HCT116 (cell line): ENCODE measurements around the gene CLEC4M.

Experiments used
- ATF3 ChIP-seq: IDR thresholded peaks from 2 replicates; pipeline ENCODE4 v1.6.1; 2012
- CTCF ChIP-seq, 3 experiments: fragments of 200-600 bp in 1 of 3; sonication (generic) in 1 of 3; IDR thresholded peaks in 2 of 3; conservative IDR thresholded peaks in 1 of 3; 2 replicates each; pipeline ENCODE4 v1.5.1; 2012 to 2017; ENCODE audit warnings: low read depth in 2 of 3, low read length in 2 of 3, antibody characterized with exemption in 1 of 3, borderline replicate concordance in 1 of 3, control low read depth in 1 of 3, mild to moderate bottlenecking in 1 of 3, mixed read lengths in 1 of 3, mixed run types in 1 of 3, moderate library complexity in 1 of 3; ENCODE audit not compliant: insufficient read depth in 1 of 3
- EZH2 ChIP-seq: fragments of 200-600 bp; sonication (generic); IDR thresholded peaks from 2 replicates; pipeline ENCODE4 v1.6.1; 2017; ENCODE audit warnings: antibody characterized with exemption, mixed run types
- EZH2phosphoT487 ChIP-seq: fragments of 200-600 bp; IDR thresholded peaks from 2 replicates; pipeline ENCODE4 v1.6.1; 2018; ENCODE audit warnings: antibody characterized with exemption, borderline replicate concordance
- FOSL1 ChIP-seq: IDR thresholded peaks from 2 replicates; pipeline ENCODE4 v1.6.1; 2012; ENCODE audit warnings: low read depth
- JUND ChIP-seq: IDR thresholded peaks from 2 replicates; pipeline ENCODE4 v1.6.1; 2012
- POLR2A ChIP-seq: IDR thresholded peaks from 2 replicates; pipeline ENCODE4 v1.7.0; 2011; ENCODE audit warnings: borderline replicate concordance; ENCODE audit not compliant: insufficient read depth, insufficient read length; ENCODE audit errors: extremely low read depth
- SIN3A ChIP-seq: IDR thresholded peaks from 2 replicates; pipeline ENCODE4 v1.6.1; 2012; ENCODE audit warnings: low read depth
- SP1 ChIP-seq: IDR thresholded peaks from 2 replicates; pipeline ENCODE4 v1.6.1; 2012; ENCODE audit warnings: low read depth
- ZFX ChIP-seq: fragments of 450-650 bp; IDR thresholded peaks from 2 replicates; pipeline ENCODE4 v1.6.1; 2017
- ZNF274 ChIP-seq: fragments of 200-500 bp; sonication (Bioruptor generic); IDR thresholded peaks from 2 replicates; pipeline ENCODE4 v1.6.1; 2014; ENCODE audit warnings: mild to moderate bottlenecking, low read depth, low read length, inconsistent platforms
- TF ChIP-seq, protein P1 (sequence below): IDR thresholded peaks from 2 replicates; pipeline ENCODE4 v1.6.1; 2011; ENCODE audit warnings: mild to moderate bottlenecking, low read length, moderate library complexity; ENCODE audit not compliant: insufficient replicate concordance; ENCODE audit errors: extremely low read depth
- TF ChIP-seq, protein P2 (sequence below): IDR thresholded peaks from 2 replicates; pipeline ENCODE4 v1.6.1; 2012
- TF ChIP-seq, protein P3 (sequence below): IDR thresholded peaks from 2 replicates; pipeline ENCODE4 v1.6.1; 2012; ENCODE audit warnings: low read depth

- no peak for TF ChIP-seq CTCF (IDR thresholded peaks at IDR 0.05 in 2 of 3, conservative IDR thresholded peaks at IDR 0.05 in 1 of 3; ENCODE audit: borderline replicate concordance in 1 of 3, insufficient read depth in 1 of 3, low read depth in 2 of 3, low read length in 2 of 3)
- no peak for TF ChIP-seq SP1
- TF ChIP-seq ZFX = no peak
- TF ChIP-seq POLR2A = no peak
- TF ChIP-seq, protein P1, sequence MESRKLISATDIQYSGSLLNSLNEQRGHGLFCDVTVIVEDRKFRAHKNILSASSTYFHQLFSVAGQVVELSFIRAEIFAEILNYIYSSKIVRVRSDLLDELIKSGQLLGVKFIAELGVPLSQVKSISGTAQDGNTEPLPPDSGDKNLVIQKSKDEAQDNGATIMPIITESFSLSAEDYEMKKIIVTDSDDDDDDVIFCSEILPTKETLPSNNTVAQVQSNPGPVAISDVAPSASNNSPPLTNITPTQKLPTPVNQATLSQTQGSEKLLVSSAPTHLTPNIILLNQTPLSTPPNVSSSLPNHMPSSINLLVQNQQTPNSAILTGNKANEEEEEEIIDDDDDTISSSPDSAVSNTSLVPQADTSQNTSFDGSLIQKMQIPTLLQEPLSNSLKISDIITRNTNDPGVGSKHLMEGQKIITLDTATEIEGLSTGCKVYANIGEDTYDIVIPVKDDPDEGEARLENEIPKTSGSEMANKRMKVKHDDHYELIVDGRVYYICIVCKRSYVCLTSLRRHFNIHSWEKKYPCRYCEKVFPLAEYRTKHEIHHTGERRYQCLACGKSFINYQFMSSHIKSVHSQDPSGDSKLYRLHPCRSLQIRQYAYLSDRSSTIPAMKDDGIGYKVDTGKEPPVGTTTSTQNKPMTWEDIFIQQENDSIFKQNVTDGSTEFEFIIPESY = no peak
- no peak for TF ChIP-seq JUND
- TF ChIP-seq EZH2phosphoT487 = no peak
- no peak for TF ChIP-seq ATF3
- TF ChIP-seq, protein P2, sequence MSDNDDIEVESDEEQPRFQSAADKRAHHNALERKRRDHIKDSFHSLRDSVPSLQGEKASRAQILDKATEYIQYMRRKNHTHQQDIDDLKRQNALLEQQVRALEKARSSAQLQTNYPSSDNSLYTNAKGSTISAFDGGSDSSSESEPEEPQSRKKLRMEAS = no peak
- no peak for TF ChIP-seq SIN3A
- TF ChIP-seq FOSL1 = no peak
- TF ChIP-seq ZNF274 = no peak
- TF ChIP-seq, protein P3, sequence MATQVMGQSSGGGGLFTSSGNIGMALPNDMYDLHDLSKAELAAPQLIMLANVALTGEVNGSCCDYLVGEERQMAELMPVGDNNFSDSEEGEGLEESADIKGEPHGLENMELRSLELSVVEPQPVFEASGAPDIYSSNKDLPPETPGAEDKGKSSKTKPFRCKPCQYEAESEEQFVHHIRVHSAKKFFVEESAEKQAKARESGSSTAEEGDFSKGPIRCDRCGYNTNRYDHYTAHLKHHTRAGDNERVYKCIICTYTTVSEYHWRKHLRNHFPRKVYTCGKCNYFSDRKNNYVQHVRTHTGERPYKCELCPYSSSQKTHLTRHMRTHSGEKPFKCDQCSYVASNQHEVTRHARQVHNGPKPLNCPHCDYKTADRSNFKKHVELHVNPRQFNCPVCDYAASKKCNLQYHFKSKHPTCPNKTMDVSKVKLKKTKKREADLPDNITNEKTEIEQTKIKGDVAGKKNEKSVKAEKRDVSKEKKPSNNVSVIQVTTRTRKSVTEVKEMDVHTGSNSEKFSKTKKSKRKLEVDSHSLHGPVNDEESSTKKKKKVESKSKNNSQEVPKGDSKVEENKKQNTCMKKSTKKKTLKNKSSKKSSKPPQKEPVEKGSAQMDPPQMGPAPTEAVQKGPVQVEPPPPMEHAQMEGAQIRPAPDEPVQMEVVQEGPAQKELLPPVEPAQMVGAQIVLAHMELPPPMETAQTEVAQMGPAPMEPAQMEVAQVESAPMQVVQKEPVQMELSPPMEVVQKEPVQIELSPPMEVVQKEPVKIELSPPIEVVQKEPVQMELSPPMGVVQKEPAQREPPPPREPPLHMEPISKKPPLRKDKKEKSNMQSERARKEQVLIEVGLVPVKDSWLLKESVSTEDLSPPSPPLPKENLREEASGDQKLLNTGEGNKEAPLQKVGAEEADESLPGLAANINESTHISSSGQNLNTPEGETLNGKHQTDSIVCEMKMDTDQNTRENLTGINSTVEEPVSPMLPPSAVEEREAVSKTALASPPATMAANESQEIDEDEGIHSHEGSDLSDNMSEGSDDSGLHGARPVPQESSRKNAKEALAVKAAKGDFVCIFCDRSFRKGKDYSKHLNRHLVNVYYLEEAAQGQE = no peak
- TF ChIP-seq EZH2 = no peak
These were observed 42.7 kb upstream of the CLEC4M start for GRCh38 chr19:7720351-7720750.
